ENCODE results near the gene MLPH.

The MLPH gene

GRCh38 chr2:237566401-237567235, 79.6 kb downstream of the MLPH start, which contains the start of gene PRLH:
Gene PRLH, plus strand, starts transcription at chr2:237566574. Its CDS starts 0 bp downstream, at chr2:237566574.
- TF ChIP-seq, protein P1, sequence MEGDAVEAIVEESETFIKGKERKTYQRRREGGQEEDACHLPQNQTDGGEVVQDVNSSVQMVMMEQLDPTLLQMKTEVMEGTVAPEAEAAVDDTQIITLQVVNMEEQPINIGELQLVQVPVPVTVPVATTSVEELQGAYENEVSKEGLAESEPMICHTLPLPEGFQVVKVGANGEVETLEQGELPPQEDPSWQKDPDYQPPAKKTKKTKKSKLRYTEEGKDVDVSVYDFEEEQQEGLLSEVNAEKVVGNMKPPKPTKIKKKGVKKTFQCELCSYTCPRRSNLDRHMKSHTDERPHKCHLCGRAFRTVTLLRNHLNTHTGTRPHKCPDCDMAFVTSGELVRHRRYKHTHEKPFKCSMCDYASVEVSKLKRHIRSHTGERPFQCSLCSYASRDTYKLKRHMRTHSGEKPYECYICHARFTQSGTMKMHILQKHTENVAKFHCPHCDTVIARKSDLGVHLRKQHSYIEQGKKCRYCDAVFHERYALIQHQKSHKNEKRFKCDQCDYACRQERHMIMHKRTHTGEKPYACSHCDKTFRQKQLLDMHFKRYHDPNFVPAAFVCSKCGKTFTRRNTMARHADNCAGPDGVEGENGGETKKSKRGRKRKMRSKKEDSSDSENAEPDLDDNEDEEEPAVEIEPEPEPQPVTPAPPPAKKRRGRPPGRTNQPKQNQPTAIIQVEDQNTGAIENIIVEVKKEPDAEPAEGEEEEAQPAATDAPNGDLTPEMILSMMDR (conservative IDR thresholded peaks at IDR 0.05; ENCODE audit: low read length), result no peak
- TF ChIP-seq EZH2phosphoT487 (IDR thresholded peaks at IDR 0.05; ENCODE audit: borderline replicate concordance), result no peak
- H3K27me3 ChIP-seq (ENCODE audit: insufficient read depth, low read length, poor library complexity, severe bottlenecking), result no peaks in the 10 kb centered on the region

DNA sequence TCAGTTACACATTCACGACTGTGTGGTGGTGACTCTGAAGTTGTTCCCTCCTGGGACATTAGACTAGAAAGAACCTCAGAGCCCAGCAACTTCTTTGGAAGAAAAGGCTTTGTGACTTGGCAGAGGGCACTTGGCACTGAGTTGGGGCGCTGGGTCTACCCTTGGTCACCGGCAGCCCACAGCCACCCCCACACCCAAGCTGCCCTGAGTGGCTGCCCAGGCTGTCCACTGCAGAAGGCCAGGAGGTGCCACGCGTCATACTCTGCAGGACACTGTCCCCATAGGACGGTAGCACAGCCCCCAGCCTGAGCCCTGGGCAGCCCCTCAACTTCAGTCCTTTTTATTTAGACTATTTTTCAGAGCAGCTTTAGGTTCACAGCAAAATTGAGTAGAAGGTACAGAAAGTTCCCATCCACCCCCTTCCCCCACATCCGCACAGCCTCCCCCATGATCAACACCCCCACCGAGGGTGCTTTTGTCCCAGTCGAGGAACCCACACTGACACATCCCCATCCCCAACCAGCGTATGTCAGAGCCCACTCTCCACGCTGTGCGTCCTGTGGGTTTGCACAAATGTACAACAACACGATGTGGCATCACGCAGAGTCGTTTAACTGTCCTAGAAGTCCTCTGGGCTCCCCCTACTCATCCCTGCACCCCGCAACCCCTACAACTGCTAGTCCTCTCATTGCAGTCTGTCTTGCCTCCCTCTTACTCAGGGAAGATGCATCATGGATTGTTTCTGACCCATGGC, 80.4 kb downstream of the MLPH start:
- Histone ChIP-seq H2AFZ (ENCODE audit: low read length) (no peak overlapping the region), H3K4me3 (ENCODE audit: low read length, poor library complexity, severe bottlenecking) (no peak overlapping the region), H3K36me3 (ENCODE audit: insufficient read depth, low read length) (no peaks in the 10 kb centered on the region), H3K9ac (ENCODE audit: low read depth, low read length, poor library complexity, severe bottlenecking) (no peak overlapping the region), H4K20me1 (ENCODE audit: insufficient read depth, low read length, poor library complexity, severe bottlenecking) (no peaks in the 10 kb centered on the region), H3K79me2 (ENCODE audit: insufficient read depth, low read length) (no peaks in the 10 kb centered on the region), H3K9me3 (ENCODE audit: insufficient read depth, low read depth, low read length) (no peaks in the 10 kb centered on the region), H3K4me1 (ENCODE audit: insufficient read depth, low read length, poor library complexity, severe bottlenecking) (no peaks in the 10 kb centered on the region), H3K9me2 (replicated peaks; ENCODE audit: low read depth, low read length) (no peaks in the 10 kb centered on the region), H3F3A (ENCODE audit: low read depth) (no peaks in the 10 kb centered on the region), H3K27me3 (ENCODE audit: insufficient read depth, low read length, poor library complexity, severe bottlenecking) (no peaks in the 10 kb centered on the region), H3K4me2 (ENCODE audit: low read depth, low read length, poor library complexity, severe bottlenecking) (no peak overlapping the region)
- no peak for TF ChIP-seq EZH2phosphoT487 (IDR thresholded peaks at IDR 0.05; ENCODE audit: borderline replicate concordance)
- TF ChIP-seq, protein P1 (conservative IDR thresholded peaks at IDR 0.05; ENCODE audit: low read length), result no peak

More at GRCh38 chr2:237566401-237567235, 79.6 kb downstream of the MLPH start, which contains the start of gene PRLH:
- Histone ChIP-seq H3K9ac (ENCODE audit: low read depth, low read length, poor library complexity, severe bottlenecking) (no peak within 1 kb of the TSS), H3K9me2 (replicated peaks; ENCODE audit: low read depth, low read length) (no peaks in the 10 kb centered on the region), H3K4me2 (ENCODE audit: low read depth, low read length, poor library complexity, severe bottlenecking) (no peak within 1 kb of the TSS), H2AFZ (ENCODE audit: low read length) (no peak within 1 kb of the TSS), H3K4me1 (ENCODE audit: insufficient read depth, low read length, poor library complexity, severe bottlenecking) (no peaks in the 10 kb centered on the region), H3K9me3 (ENCODE audit: insufficient read depth, low read depth, low read length) (no peaks in the 10 kb centered on the region), H3K36me3 (ENCODE audit: insufficient read depth, low read length) (no peaks in the 10 kb centered on the region), H4K20me1 (ENCODE audit: insufficient read depth, low read length, poor library complexity, severe bottlenecking) (no peaks in the 10 kb centered on the region), H3F3A (ENCODE audit: low read depth) (no peaks in the 10 kb centered on the region), H3K4me3 (ENCODE audit: low read length, poor library complexity, severe bottlenecking) (no peak within 1 kb of the TSS), H3K79me2 (ENCODE audit: insufficient read depth, low read length) (no peaks in the 10 kb centered on the region)

DNA sequence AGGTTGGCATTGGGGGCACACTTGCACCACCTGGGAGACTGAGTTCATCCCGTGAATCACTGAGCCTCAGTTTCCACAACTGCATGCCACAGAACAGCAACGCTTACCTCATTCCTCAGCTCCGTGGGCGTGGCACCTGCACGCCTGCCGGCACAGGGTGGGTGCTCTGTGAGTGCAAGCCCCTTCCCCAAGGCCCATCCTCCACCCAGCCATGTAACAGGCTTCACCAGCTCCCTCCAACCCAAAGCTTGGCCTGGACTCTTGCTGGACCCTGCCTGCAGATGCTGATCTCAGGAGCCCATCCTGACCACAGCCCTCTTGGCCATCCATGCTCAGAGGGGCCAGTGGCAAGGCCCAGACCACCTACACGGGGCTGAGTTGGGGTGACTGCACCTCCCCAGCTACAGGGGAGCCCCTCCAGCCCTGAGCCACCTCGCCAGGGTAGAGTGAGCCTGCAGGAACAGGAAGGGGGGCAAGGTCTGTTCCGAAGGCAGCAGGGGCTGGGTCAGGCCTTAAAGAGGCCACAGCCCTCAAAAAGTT, 81.1 kb downstream of the MLPH start:
- no peaks in the 10 kb centered on the region for H3K4me1 ChIP-seq (ENCODE audit: insufficient read depth, low read length, poor library complexity, severe bottlenecking)

More for the DNA sequence above, 81.1 kb downstream of the MLPH start:
- Histone ChIP-seq H3K4me3 (ENCODE audit: low read length, poor library complexity, severe bottlenecking) (no peak overlapping the region), H3K27me3 (ENCODE audit: insufficient read depth, low read length, poor library complexity, severe bottlenecking) (no peaks in the 10 kb centered on the region), H3K79me2 (ENCODE audit: insufficient read depth, low read length) (no peaks in the 10 kb centered on the region), H4K20me1 (ENCODE audit: insufficient read depth, low read length, poor library complexity, severe bottlenecking) (no peaks in the 10 kb centered on the region), H3K9me3 (ENCODE audit: insufficient read depth, low read depth, low read length) (no peaks in the 10 kb centered on the region), H3K36me3 (ENCODE audit: insufficient read depth, low read length) (no peaks in the 10 kb centered on the region), H3K9ac (ENCODE audit: low read depth, low read length, poor library complexity, severe bottlenecking) (no peak overlapping the region), H3K9me2 (replicated peaks; ENCODE audit: low read depth, low read length) (no peaks in the 10 kb centered on the region), H3K4me2 (ENCODE audit: low read depth, low read length, poor library complexity, severe bottlenecking) (no peak overlapping the region), H3F3A (ENCODE audit: low read depth) (no peaks in the 10 kb centered on the region), H2AFZ (ENCODE audit: low read length) (no peak overlapping the region)
- TF ChIP-seq, protein P1 (conservative IDR thresholded peaks at IDR 0.05; ENCODE audit: low read length), result no peak
- no peak for TF ChIP-seq EZH2phosphoT487 (IDR thresholded peaks at IDR 0.05; ENCODE audit: borderline replicate concordance)
